ENCODE data around the gene UBB. TPM values are rescaled to one million over a fixed set of nuclear protein-coding genes. Genes with fewer than 3 reads are reported as not detected.

UBB gene
- total RNA-seq, 4 donors from 2014 or later = 697 to 982 (median 790) TPM

- Histone ChIP-seq H3K9me3 (no peaks in the 10 kb centered on the region), H3K4me3 (no peak overlapping the region), H3K27me3 (no peaks in the 10 kb centered on the region), H3K36me3 (peaks cover 0 to 53% of the 10 kb centered on the region in 2 donors), H3K4me1 (no peaks in the 10 kb centered on the region), H3K27ac (no peak overlapping the region)
- WGBS, 2 donors (ENCODE audit: low coverage in 1 of 2) = 80 to 100% methylated on average over 2 of the region's 3 CpGs
- TF ChIP-seq POLR2AphosphoS5 (IDR thresholded peaks at IDR 0.05) = no peak
- no peak for TF ChIP-seq EP300 (IDR thresholded peaks at IDR 0.05)
- TF ChIP-seq, protein P1, sequence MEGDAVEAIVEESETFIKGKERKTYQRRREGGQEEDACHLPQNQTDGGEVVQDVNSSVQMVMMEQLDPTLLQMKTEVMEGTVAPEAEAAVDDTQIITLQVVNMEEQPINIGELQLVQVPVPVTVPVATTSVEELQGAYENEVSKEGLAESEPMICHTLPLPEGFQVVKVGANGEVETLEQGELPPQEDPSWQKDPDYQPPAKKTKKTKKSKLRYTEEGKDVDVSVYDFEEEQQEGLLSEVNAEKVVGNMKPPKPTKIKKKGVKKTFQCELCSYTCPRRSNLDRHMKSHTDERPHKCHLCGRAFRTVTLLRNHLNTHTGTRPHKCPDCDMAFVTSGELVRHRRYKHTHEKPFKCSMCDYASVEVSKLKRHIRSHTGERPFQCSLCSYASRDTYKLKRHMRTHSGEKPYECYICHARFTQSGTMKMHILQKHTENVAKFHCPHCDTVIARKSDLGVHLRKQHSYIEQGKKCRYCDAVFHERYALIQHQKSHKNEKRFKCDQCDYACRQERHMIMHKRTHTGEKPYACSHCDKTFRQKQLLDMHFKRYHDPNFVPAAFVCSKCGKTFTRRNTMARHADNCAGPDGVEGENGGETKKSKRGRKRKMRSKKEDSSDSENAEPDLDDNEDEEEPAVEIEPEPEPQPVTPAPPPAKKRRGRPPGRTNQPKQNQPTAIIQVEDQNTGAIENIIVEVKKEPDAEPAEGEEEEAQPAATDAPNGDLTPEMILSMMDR (IDR thresholded peaks at IDR 0.05) = no peak
- TF ChIP-seq POLR2A (IDR thresholded peaks at IDR 0.05) = no peak
- ATAC-seq = no peak
Measured at GRCh38 chr17:16343569-16343968, 37.3 kb upstream of the UBB start.

DNA sequence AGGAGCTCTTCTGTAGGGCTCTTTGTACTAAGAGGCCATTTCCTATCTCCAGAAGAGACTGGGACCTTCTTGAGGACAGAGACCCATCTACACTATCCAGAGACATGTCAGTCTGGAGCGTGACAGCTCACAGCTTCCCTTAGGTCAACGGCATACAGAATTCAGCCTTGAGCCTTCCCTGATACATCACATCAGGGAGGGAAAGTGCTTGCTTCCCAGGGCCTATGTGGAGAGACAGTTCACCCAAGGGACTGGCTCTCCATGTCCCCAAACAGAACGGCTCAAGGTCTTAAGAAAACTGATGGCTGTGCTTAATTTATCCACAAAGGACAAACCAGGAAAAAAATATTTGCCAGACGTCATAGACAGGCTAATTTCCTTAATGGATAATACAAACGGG lies 35.3 kb upstream of the UBB start:
- H3K9me3 ChIP-seq = no peaks in the 10 kb centered on the region
- 79 to 80% methylated on average over 3 to 4 of the region's 5 CpGs for WGBS, 2 donors (ENCODE audit: low coverage in 1 of 2)
- no peaks in the 10 kb centered on the region for H3K4me1 ChIP-seq
- no peak overlapping the region for H3K27ac ChIP-seq
- TF ChIP-seq EP300 (IDR thresholded peaks at IDR 0.05) = no peak
- TF ChIP-seq, protein P1 (IDR thresholded peaks at IDR 0.05) = no peak
- no peak for TF ChIP-seq POLR2A (IDR thresholded peaks at IDR 0.05)
- no peak for TF ChIP-seq POLR2AphosphoS5 (IDR thresholded peaks at IDR 0.05)
- ATAC-seq = no peak
- H3K27me3 ChIP-seq = no peaks in the 10 kb centered on the region
- H3K36me3 ChIP-seq = peaks cover 0 to 66% of the 10 kb centered on the region in 2 donors
- H3K4me3 ChIP-seq = no peak overlapping the region

DNA sequence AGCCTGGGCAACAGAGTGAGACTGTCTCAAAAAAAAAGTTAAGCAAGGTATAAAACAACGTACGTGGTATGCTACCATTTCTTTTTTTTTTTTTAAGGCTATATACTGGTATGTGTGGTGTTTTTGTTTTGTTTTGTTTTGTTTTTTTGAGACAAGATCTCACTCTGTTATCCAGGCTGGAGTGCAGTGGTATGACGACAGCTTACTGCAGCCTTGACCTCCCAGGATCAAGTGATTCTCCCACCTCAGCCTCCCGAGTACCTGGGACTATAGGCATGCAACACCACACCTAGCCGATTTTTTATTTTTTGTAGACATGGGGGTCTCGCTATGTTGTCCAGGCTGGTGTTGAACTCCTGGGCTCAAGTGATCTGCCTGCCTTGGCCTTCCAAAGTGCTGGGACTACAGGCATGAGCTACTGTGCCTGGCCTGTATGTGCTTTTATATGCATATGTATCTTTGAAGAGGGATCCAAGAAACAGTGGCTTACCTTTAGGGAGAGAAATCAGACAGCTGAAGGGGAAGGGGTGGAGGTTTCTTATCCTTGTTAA lies 34.1 kb upstream of the UBB start:
- ATAC-seq = no peak
- no peaks in the 10 kb centered on the region for H3K27me3 ChIP-seq
- peaks cover 0 to 66% of the 10 kb centered on the region in 2 donors for H3K36me3 ChIP-seq
- 92 to 100% methylated on average over 4 of the region's 6 CpGs for WGBS, 2 donors (ENCODE audit: low coverage in 1 of 2)
- no peak overlapping the region for H3K4me3 ChIP-seq
- H3K4me1 ChIP-seq = peaks cover 0 to 2% (median 0%) of the 10 kb centered on the region in 3 donors
- TF ChIP-seq, protein P1 (IDR thresholded peaks at IDR 0.05) = no peak
- TF ChIP-seq EP300 (IDR thresholded peaks at IDR 0.05) (no peak), POLR2A (IDR thresholded peaks at IDR 0.05) (no peak), POLR2AphosphoS5 (IDR thresholded peaks at IDR 0.05) (no peak)
- no peaks in the 10 kb centered on the region for H3K9me3 ChIP-seq
- H3K27ac ChIP-seq = no peak overlapping the region

DNA sequence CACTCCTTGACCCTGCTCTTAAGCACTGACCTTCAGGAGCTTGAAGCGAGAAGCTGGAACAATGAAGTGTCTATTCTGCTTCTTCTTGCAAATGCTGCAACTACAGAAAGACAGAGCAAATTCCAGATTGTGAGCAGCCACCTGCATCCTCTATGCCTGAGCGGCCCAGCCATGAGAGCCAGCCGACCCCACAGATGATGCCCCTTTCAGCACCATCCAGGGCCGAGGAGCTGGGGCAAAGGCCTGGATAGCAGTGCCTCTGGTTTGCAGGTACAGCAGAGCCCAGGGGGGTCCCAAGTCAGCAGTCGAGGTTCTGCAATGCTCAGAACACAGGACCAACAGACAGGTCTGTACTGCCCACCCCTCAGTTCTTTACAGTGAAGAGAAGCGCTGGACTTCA lies 32.3 kb upstream of the UBB start:
- Histone ChIP-seq H3K27me3 (no peaks in the 10 kb centered on the region), H3K4me3 (no peak overlapping the region), H3K9me3 (no peaks in the 10 kb centered on the region), H3K27ac (no peak overlapping the region), H3K36me3 (peaks cover 0 to 52% of the 10 kb centered on the region in 2 donors), H3K4me1 (peaks cover 0 to 18% (median 3%) of the 10 kb centered on the region in 3 donors)
- no CpG with 5 or more reads among the region's 6 CpGs for WGBS, 2 donors (ENCODE audit: low coverage in 1 of 2)
- no peak for ATAC-seq
- TF ChIP-seq, protein P1 (IDR thresholded peaks at IDR 0.05) = no peak

DNA sequence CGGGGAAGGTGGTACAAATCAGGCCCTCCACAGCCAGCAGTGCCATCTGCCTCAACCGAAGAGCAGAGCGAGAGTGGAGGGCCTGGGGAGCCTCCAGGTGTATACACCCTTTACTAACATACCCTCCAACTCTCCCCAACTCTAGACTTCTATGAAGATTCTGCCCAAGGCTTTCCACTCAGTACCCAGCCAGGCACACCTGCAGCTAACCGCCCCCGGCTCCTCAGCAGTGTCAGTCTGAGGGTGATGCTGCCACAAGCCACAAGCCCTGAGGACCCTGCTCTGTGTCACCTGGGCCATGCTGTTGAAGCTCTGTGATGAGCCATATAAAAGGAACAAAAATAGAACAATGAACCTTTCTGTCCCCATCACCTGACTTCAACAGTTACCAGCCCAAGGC lies 31.5 kb upstream of the UBB start:
- TF ChIP-seq POLR2A (IDR thresholded peaks at IDR 0.05) (no peak), POLR2AphosphoS5 (IDR thresholded peaks at IDR 0.05) (no peak), EP300 (IDR thresholded peaks at IDR 0.05) (no peak)
- TF ChIP-seq, protein P1 (IDR thresholded peaks at IDR 0.05) = no peak
- Histone ChIP-seq H3K36me3 (peaks cover 0 to 43% of the 10 kb centered on the region in 2 donors), H3K27ac (no peak overlapping the region), H3K4me1 (peaks cover 0 to 20% (median 3%) of the 10 kb centered on the region in 3 donors), H3K9me3 (no peaks in the 10 kb centered on the region), H3K27me3 (no peaks in the 10 kb centered on the region), H3K4me3 (no peak overlapping the region)
- WGBS, 2 donors (ENCODE audit: low coverage in 1 of 2) = no CpG with 5 or more reads among the region's 5 CpGs
- no peak for ATAC-seq
